Inflammatory macrophage treated with lipopolysaccharide for 1 hour (primary cell): ENCODE data around the gene PCDH9.

Source experiments
- DNase-seq, 2 donors: peaks; one replicate each; pipeline ENCODE4 v3.0.0-alpha.2; 2020 to 2022

The PCDH9 gene

DNA sequence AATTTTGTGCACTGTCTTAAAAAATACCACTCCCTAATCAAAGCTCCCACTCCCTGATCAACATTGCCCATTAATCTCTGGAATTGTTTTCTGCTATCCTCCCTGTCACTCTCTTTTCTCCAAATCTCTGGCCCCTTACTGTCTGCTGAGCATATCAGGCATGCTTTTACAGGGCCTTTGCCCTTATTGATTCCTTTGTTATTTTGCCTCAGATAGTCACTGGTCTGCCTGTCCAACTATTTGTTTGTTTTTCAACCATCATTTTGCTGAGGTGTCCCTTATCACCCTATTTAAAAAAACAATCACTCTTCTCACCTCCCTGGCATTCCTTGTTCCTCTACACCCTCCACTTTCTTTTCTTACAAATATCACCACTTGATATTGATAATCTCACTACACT, 153.0 kb downstream of the PCDH9 start:
- DNase-seq = no peak

DNA sequence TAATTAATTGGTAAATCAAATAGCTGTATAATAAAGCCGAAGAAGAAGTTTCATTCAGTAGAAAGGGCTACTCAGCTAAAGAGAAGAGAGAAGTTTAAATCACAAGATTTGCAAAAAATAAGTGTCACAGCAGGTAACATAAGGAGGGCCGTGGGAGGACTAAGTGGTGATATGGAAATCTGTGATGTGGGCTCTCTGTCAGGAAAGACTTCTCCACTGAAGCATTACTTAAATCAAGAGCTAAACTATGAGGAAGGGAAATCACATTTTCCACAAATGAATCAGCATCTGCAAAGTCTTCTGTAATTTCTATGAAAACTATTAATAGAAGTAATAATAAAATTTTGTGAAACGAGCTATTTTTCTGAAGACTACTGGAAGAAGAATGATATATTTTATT, 153.8 kb downstream of the PCDH9 start:
- DNase-seq = no peak

DNA sequence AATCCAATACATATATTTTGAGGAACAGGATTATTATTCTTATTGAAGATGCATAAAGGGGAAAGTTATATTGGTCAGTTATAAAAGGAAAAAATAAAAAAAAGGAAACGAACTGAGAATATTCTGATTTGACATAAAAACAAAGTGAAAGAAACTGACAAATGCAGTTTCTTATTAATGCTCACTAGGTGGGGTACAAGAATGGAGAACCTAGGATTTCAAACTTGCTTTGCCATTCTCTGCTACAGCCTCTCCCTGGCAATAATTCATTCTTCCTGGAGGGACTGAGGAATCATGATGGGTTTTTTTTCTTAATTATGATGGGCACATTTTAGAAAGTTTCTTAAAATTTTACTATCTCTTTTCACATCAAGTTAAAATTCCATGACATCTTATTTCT, 154.9 kb downstream of the PCDH9 start:
- no peak for DNase-seq

DNA sequence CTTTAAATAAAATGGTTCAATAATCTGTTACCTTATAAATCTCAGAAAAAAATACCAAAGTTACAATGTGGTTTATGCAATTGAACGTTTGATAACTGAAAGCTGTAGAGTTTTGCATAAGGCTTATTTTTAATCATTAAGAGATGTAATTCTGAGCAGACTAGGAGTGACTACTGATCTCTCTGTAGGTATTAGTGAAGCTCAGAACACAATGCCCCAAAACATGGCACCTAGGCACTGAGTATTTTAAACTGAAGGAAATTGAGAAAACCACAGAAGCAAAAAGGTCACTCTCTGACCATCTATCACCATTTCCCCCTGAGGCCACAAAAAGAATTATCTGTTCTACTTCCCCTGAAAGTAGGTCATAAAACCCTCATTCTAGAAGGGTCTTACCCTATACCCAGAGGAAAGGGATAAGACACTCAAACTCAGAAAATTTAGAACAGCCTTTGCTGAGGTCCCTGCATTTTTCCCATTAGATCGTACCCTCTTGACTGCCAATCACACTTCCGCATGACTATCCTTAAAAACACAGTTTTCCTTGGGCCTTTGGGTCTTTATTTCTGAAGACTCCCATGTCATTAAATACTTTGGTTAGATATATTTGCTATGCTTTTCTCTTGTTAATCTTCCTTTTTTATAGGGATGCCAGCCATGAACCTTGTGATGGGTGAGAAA, 158.1 kb downstream of the PCDH9 start:
- DNase-seq = no peak

DNA sequence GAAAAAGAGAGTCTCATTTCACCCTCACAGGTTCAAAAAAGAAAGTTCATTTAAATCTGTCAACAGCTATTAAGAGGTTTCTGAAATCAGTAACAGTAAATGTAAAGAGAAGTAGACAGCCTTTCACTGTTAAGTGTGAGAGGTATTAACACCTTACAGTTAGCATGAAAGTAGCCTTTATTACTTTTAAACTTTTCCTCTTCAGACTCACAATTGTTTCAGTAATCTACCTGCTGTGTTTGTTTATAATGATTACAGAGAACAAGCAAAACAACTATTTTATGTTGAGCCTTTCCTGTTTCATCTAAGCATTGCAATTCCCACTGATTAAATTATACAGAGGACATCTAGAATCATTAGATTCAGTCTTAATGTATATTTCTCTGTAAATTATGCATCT, 159.8 kb downstream of the PCDH9 start:
- no peak for DNase-seq

DNA sequence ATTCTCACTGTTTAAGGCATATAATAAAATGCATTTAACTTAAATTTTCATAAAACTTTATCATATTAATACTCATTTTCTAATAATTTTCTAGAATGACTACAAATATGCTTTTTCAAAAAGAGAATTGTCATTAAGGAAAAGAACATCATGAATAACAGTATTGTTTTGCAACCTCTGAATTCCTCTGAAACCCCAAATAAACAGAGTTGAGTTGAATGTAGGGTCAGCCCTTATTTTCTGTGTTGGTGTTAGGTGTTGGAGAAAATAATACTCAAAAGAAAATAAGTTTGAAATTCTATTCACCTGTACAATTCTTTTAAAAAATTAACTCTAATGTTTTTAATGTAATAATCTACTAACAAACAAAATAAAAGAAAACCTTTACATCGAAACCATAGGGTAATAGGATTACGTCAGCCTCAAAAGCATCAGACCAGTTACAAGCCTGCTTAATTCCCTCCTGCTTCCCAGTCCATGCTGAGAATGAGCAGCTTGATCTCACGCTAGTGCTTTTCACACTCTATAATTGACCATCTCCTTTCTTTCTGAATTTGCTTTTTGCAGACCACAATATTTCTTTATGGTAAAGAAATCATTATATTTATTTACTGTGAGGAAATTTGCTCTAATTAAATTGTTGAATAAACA, 160.9 kb downstream of the PCDH9 start:
- no peak for DNase-seq

DNA sequence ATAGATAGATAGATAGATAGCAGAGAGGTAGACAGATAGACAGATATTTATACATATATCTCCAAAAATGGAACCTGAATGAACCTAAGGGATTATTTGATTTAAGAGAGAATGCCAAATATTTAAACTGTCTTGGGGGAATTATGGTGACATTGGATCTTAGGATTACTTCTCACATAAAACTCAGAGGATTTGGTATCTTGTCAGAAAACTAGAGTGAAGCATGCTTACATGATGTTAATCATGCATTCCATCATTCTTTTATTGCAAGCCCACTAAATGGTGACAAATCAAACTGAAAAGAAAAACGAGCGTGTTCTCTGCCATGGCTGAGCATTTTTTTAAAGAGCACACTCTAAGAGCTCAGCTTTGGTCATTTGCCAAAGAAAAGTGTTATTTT, 165.2 kb downstream of the PCDH9 start:
- DNase-seq = no peak

DNA sequence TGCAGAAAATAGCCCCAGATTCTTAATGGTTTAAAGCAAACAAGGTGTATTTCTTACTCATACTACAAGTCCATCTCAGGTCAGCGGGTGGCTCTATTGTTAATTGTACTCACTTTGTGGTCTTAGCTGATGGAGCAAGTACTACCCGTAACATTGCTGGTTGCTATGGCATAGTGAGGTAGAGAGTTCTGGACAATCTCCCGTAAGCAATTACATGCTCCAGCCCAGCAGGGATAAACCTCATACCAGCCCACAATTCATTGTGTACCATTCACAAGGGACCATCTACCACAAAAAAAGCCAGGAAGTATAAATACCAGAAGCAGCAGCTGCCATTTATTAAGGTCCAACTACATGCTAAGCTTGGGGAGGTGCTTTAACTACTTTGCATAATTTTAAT, 167.1 kb downstream of the PCDH9 start:
- DNase-seq = no peak

DNA sequence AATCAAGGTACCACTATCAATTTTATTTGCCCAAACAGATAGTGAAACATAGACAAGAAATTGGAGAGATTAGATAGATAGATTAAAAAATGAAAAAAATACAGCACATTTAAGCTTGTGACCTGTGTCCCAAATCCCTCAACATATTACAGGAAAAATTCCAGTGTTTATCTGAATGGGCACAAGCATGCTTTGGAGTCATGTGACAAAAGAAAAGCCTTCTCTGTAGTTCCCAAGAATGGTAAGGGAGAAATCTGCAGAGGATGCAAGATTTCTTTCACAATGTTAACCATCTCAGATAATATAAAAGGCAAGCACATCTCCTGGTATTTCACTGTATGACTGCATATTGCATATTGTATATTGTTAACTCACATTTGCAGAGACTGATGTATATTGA, 168.0 kb downstream of the PCDH9 start:
- no peak for DNase-seq

DNA sequence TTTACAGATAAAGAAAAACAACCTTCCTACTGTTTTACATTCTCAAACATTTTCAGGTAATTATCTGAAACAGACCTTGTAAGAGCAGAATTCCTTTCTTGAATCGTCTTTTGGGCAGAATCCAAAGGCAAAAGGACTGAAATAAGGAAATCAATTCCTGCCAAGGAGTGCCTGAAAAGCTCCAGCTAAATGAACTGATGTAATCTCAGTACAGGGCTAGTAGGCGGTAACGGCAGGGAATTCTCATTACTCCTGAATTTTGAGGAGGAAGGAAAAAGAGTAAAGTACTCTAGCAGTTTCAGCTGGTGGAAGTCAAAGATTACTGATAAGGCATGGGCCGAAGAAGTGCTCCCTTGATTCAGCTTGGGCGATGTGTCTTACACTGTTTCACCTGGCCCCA, 168.4 kb downstream of the PCDH9 start:
- DNase-seq = no peak

DNA sequence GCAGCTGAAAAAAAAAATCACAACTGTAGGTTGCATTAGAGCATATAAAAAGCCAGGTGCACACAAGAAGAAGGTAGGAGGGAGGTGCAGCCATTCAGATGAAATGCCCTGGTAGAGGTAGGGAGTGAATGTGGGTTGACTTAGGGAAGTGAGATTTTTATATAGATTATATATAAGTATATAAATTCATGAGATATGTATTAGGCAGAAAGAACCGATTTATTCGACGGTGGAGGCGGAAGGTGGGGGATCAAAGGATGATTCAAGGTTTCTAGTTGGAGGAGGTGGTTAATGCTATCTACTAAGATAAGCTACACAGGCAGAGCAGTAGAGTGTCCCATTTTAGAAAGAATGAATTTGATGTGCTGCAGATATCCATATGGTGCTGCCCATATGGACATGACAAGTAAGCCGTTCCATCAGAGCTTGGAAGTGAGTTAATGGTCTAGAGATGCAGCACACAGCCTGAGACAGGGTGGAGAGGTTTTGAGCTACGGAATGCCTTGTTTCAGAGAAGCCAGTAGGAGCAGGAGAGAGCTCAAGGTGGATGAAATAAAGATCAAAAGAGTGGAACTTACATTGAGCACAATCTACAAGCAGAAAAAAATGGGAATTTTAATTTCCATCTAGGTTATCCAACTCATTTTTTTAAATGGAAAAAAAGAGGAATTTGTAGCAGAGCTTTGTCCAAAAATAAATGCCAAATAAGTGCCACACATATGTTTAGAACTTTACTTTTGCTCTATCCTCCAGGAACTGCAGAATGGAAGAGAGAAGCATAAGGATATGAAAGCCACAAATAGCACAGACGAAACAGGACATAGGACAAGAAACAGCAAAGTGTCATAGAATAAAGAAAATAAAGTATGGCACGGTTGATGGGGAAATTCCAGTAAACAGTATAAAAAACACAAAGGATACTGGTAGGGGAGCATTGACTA, 177.3 kb downstream of the PCDH9 start:
- DNase-seq = no peak

DNA sequence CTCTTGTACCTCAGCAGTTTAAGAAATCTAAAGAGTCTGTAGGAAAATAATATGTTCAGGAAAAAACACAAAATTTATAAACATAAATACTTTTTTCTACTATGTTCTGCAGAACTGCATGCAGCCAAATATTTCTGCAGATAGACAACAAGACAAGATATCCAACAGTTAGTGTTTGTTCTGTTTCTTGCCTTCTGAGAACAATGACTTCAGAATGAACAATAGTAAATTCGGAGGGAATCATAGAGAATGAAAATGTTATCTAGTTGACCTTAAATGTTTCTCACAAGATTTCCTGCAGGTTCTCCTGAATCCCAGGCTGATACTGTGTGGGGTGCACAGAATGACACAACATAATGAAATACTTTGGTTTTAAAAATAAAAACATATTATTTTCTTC, 180.4 kb downstream of the PCDH9 start:
- DNase-seq = no peak

DNA sequence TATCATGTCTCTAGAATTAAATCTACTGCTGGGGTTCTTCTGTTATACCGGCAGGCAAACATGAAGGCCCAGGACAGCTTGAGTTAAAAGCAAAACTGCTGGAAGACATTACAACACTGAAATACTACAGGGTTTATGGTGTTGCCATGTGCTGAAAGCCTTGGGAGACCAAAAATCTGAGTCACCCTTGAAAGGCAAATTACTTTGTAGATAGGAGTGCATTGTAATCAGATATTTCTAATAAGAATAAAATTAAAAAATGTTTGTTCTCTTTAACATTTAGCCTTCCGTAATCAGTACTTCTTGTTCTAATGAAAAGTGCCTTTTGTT, 181.3 kb downstream of the PCDH9 start:
- no peak for DNase-seq

DNA sequence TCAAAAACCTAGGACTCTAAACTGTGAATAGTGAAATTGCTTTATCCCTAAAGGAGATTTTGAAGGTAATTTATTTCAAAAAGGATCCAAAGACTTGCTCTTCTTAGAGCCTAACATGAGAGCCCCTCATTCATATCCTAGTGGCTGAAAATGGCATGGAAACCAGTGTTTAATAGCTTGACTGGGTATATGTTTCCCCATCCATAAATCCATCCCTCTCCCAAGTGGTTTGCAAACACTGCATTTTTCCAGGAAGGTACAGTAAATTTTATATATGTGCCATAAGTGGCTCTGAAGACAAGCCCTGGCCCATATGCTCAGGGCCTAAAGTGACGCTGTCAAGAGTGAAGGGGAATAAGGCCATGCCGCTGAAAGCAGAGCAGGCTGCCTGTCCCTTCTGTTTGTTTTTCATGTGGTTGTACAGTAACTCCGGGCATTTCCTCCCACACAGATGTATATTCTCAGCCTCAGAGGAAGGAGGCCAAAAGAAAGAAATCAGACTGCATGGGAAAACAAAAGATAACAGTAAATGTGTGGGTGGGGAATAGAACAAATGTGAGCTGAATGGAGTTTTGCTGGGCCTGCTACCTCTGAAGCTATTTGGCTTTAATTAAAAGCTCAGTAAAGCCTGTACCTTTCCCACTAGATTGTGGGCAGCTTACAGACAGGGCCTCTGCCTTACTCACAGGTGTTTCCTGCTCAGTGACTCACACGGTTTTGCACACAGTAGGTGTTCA, 181.9 kb downstream of the PCDH9 start:
- DNase-seq = no peak

DNA sequence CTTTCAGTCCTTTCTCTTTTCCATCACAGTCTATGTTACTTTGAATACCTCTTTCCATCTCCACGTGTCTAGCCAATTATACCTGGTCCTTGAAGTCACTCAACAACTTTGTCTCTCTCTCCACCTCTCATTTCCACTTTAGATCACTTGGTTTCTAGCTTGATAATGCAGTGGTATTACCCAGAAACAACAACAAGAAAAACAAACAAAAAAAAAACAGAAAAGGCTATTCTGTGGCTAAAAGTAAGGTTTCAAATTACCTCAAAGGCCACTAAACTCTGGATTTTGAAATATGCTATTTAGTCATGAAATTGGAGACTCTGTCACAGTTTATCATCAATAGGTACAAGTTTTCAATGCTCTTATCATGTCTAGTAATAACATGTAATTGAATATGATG, 184.8 kb downstream of the PCDH9 start:
- DNase-seq = no peak

DNA sequence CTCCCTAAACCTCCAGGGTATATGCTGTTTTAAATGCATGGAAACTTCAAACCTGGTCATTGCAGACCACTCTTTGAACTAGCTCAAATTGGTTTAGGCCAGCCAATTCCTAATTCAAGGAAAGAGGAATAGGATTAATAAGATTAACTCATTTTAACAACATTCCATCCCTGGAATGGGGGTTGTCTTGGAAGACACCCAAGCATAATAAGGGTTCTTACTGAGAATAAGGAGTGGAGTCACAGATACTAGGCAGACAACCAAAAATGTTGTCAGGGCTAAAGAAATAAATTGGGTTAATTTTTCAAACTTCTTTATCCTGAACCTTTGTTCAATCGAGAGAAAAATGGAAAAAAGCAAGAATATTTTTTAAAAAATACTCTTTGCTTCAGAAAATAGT, 186.2 kb downstream of the PCDH9 start:
- DNase-seq = no peak

DNA sequence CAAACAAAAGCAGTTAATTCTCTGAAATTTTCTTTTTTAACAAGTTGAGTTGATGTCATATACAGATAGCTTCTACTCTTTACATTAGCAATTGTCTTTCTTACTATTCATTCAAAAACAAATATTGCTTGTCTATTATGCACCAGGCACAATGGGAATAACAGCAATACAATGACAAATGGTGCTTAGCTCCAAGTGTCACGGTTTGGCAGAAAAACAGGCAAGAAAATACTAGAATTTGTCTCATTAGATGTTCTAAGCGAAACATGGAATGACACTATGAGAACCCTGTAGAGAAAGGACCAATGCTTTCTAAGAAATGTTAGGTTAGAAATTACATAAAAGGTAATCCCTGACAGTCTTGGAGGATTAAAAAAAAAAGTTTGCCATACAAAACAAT, 187.6 kb downstream of the PCDH9 start:
- no peak for DNase-seq

DNA sequence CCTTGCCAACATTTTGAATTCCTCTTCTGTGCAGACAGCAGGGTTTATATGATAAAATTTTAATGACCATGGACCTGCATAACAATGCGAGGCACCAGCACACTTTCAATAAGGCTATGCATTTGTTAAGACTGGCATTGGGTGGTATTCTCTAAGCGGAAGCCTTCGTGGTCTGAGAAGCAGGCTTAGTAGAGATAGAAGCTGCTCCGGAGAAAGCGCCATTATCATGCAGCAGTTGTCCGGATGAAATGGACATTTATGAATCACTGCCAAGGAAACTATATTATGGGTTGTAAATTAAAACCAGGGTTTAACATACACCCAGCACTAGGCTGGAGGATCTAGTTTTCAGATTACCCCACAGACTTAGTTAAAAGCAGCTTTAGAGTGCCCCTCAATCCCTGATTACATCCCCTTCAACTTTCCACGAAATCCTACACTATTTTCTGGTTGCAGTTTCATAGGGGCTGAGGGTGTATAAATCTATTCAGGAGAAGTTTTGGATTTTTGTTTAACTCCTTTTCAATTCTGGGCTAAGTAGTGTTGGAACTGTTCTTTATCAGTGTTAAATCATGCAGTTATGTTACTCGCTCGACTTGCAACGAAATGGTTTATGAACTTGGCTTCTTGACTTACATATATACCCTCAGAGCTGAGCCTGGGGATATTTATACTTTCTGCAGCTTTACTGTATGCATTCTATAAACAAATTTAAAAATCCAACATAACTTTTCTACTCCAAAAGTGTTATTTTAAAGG, 193.3 kb downstream of the PCDH9 start:
- no peak for DNase-seq

DNA sequence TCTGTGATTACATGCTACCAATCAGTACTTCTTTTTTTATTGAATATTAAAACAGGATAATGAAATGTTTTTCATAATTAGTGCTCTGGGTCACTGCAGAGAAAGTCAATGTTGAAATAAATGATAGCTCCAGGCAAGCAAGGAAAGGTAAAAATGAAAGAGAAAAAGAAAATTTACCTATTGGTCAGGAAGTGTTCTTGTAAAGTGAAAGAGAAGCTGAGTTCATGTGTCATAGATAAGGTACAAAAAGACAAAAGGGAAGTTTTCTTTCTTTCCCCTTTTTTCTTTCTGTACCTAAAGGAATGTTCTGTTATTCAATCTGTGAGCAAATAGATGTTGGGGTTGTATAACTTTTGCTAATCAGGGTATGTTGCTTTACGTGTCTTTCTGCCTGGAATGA, 197.0 kb downstream of the PCDH9 start:
- no peak for DNase-seq

DNA sequence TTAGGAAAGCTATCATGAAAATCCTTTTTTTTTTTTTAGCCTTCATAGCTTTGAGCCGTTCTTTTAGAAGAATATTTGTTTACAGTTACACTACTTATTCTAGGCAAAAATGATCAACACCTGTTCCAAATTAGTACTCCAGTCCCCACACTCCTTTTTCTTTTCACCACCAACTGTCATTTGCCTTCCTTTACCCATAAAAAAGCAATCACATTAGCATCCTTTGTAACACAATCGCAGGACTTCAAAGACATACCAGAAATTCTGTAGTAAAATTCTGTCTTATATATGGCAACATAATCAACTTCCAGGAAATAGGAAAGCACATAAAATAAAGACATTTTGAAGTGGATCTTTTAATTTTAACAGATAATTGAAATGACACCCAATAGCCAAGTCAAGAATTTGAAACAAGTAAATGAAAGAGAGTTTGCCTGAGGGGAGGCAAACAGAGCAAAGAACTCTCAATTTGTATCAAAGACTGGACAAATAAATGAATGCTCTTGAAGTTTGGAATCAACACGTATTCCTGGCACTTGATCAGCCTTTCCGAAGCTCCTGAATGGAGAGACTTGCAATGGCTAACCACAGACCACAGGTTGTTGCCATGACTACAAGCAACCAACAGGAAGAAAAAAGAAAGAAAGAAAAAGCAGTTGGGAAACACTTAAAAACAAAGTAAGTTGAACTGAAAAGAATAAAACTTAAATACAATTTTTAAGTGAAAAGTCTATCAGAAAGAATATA, 206.8 kb downstream of the PCDH9 start:
- no peak for DNase-seq

DNA sequence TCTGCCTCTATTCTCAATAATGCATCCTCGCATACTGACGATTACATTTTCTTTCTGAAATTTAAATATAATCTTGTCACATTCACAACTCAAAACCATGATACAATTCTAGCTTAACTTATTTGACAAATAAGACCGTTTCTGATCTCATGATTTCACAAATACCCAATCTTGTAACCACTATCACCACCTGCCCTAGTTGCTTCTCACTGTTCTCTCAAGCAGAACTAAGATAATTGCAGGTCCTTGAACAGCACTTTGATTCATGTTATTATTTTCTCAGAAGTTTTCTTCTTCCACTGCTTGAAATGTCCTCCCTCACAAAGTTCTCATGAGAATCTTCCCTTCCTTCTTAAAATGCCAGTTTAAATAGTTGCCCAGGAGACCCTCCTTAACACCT, 211.4 kb downstream of the PCDH9 start:
- no peak for DNase-seq

DNA sequence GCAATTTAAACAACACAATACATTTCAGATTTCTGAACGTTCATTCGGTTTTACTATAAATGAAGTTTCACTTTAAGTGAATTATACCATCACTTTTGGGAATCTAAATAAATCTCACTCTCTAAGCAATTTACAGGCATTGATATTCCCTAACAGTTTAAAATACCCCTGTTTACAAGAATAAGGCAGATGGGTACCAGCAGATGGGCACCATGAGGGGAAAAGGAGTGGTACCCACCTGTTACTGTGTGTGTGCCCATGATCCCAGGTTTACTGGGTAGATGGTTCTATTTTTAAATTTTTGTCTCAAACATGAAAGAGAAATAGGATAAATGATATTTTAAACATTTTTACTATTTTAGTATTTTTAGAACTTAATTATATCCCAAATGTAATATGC, 212.9 kb downstream of the PCDH9 start:
- DNase-seq = no peak
